ENCODE results near the gene ABR.
"Not testable (repeated sequence)": the region's sequence is repeated elsewhere in the genome, so short reads cannot be mapped to it uniquely, and the experiment has no call there.

Gene ABR

GRCh38 chr17:1107777-1108477 is 71.9 kb downstream of the ABR start:
- in situ Hi-C loops (cut with HindIII; ENCODE audit: low sequenced_read_pairs), result no loop called here
- peak overlapping the region; percentile 52 for H3K4me3 ChIP-seq (ENCODE audit: low read depth, low read length)
- no peak for TF ChIP-seq CTCF (IDR thresholded peaks at IDR 0.05; ENCODE audit: low read depth, low read length, missing control alignments)
- DNase-seq (ENCODE audit: low read depth), result no peak

GRCh38 chr17:1107083-1107776 is 72.6 kb downstream of the ABR start:
- in situ Hi-C loops (cut with HindIII; ENCODE audit: low sequenced_read_pairs), result no loop called here
- TF ChIP-seq CTCF (IDR thresholded peaks at IDR 0.05; ENCODE audit: low read depth, low read length, missing control alignments), result no peak
- H3K4me3 ChIP-seq (ENCODE audit: low read depth, low read length), result no peak overlapping the region
- no peak for DNase-seq (ENCODE audit: low read depth)

GRCh38 chr17:1104222-1104621 is 75.6 kb downstream of the ABR start:
- no peak for TF ChIP-seq CTCF (IDR thresholded peaks at IDR 0.05; ENCODE audit: low read depth, low read length, missing control alignments)
- H3K4me3 ChIP-seq (ENCODE audit: low read depth, low read length), result no peak overlapping the region
- no peak for DNase-seq (ENCODE audit: low read depth)
- in situ Hi-C loops (cut with HindIII; ENCODE audit: low sequenced_read_pairs), result no loop called here

GRCh38 chr17:1100382-1100781 is 79.4 kb downstream of the ABR start:
- in situ Hi-C loops (cut with HindIII; ENCODE audit: low sequenced_read_pairs), result no loop called here
- TF ChIP-seq CTCF (IDR thresholded peaks at IDR 0.05; ENCODE audit: low read depth, low read length, missing control alignments), result no peak

GRCh38 chr17:1099242-1099641 is 80.5 kb downstream of the ABR start:
- TF ChIP-seq CTCF (IDR thresholded peaks at IDR 0.05; ENCODE audit: low read depth, low read length, missing control alignments), result no peak
- DNase-seq (ENCODE audit: low read depth), result no peak
- in situ Hi-C loops (cut with HindIII; ENCODE audit: low sequenced_read_pairs), result no loop called here
- H3K4me3 ChIP-seq (ENCODE audit: low read depth, low read length), result no peak overlapping the region

More at GRCh38 chr17:1100382-1100781, 79.4 kb downstream of the ABR start:
- H3K4me3 ChIP-seq (ENCODE audit: low read depth, low read length), result no peak overlapping the region
- DNase-seq (ENCODE audit: low read depth), result no peak

- in situ Hi-C loops (cut with HindIII; ENCODE audit: low sequenced_read_pairs); H3K4me3 ChIP-seq (ENCODE audit: low read depth, low read length); DNase-seq (ENCODE audit: low read depth): not testable (repeated sequence)
Measured at GRCh38 chr17:1097972-1098744, 81.6 kb downstream of the ABR start.
